Stimulated activated CD4-positive, alpha-beta T cell treated with anti-CD3 and anti-CD28 coated beads, Interleukin-12 subunit alpha, Interleukin-12 subunit beta, amount 100 ng/mL, for 48 hours (primary cell): Measurements from ENCODE around the gene MMP15.

ENCODE experiments used
- DNase-seq, 3 donors: peaks; one replicate each; pipeline ENCODE4 v3.0.0-alpha.2; 2020; ENCODE audit warnings: low read depth in 2 of 3, low spot score in 1 of 3

Gene MMP15

GRCh38 chr16:58034774-58035173 lies 9.2 kb downstream of the MMP15 start:
- DNase-seq = no peak

- DNase-seq = no peak
These were observed 10.0 kb downstream of the MMP15 start for GRCh38 chr16:58035356-58036170.

- DNase-seq = no peak
These were observed 11.4 kb downstream of the MMP15 start for GRCh38 chr16:58036943-58037342.

- DNase-seq = no peak
These were observed 12.0 kb downstream of the MMP15 start for GRCh38 chr16:58037365-58038057.

- no peak for DNase-seq
These were observed 12.7 kb downstream of the MMP15 start for GRCh38 chr16:58038219-58038641.

- DNase-seq = no peak
These were observed 14.4 kb downstream of the MMP15 start for GRCh38 chr16:58039829-58040495.

GRCh38 chr16:58040496-58040846 lies 14.9 kb downstream of the MMP15 start:
- no peak for DNase-seq

- no peak for DNase-seq
These were observed 15.5 kb downstream of the MMP15 start for GRCh38 chr16:58040945-58041627.

- no peak for DNase-seq
These were observed 16.0 kb downstream of the MMP15 start for GRCh38 chr16:58041628-58041955.

GRCh38 chr16:58042001-58042885 lies 16.7 kb downstream of the MMP15 start:
- DNase-seq = no peak

GRCh38 chr16:58042886-58043515 lies 17.4 kb downstream of the MMP15 start:
- no peak for DNase-seq

- DNase-seq = no peak
These were observed 18.1 kb downstream of the MMP15 start for GRCh38 chr16:58043571-58044155.

GRCh38 chr16:58044266-58045019 lies 18.9 kb downstream of the MMP15 start:
- no peak for DNase-seq

GRCh38 chr16:58045096-58045495 lies 19.5 kb downstream of the MMP15 start:
- DNase-seq = no peak

GRCh38 chr16:58046054-58046881 lies 20.7 kb downstream of the MMP15 start:
- DNase-seq = no peak

- DNase-seq = no peak
These were observed 21.4 kb downstream of the MMP15 start for GRCh38 chr16:58046936-58047335.

- no peak for DNase-seq
These were observed 22.2 kb downstream of the MMP15 start for GRCh38 chr16:58047557-58048348.
